K562 (cell line): ENCODE measurements around the gene IQGAP3. TPM values are rescaled to one million over a fixed set of nuclear protein-coding genes. Genes with fewer than 3 reads are reported as not detected.
A peak's percentile ranks its signal among the peaks of the same experiment; 100 is the strongest.

Source experiments
- ATAC-seq: fragments of 200-7000 bp; cut with Tn5 transposase; 3 replicates; pipeline ENCODE4 v1.9.1; 2020; ENCODE audit warnings: moderate library complexity
- BruUV-seq: library from RNA; stranded (reverse); fragments of 400-500 nt; replicated peaks from 2 replicates; lab custom pipeline; 2021; lab: Mats Ljungman, UMichigan
- CTCF ChIA-PET: fragments of 300-600 bp; formaldehyde crosslinking; extraction: SDS; loops from one replicate; lab custom pipeline; 2021; ENCODE audit warnings: low intra/inter-chr PET ratio; lab: Yijun Ruan, JAX
- POLR2A ChIA-PET: fragments of 300-600, 350-650 bp; sonication (Branson Sonifier 250); formaldehyde crosslinking; extraction: SDS; loops from one replicate; lab custom pipeline; 2021; ENCODE audit warnings: antibody characterized with exemption, inconsistent platforms; lab: Yijun Ruan, JAX
- DNase-seq, 4 experiments: peaks; one replicate each; pipeline versions ENCODE4 v3.0.0 to v3.0.0-alpha.2; 2011 to 2018; ENCODE audit warnings: low spot score in 3 of 4, mixed read lengths in 3 of 4; ENCODE audit errors: extremely low read depth in 1 of 4
- FAIRE-seq: peaks from 2 replicates; lab custom pipeline; 2011; peaks lifted over from hg19 to GRCh38; lab: Jason Lieb, UNC
- H2AFZ ChIP-seq: 2 replicates; pipeline ENCODE4 v1.6.0; 2011; ENCODE audit warnings: low read depth, low read length, control low read depth, inconsistent platforms
- H3K27ac ChIP-seq: fragments of 200-600 bp; 3 replicates; pipeline ENCODE4 v1.8.0; 2011; ENCODE audit warnings: low read depth, mild to moderate bottlenecking, control low read depth, inconsistent platforms, low read length, moderate library complexity, mixed read lengths; ENCODE audit errors: extremely low read depth
- H3K27me3 ChIP-seq, 2 experiments: fragments of 300-600 bp in 1 of 2; 2 replicates in 1 of 2; 3 replicates in 1 of 2; pipeline versions ENCODE4 v1.6.0 to v1.8.0; 2011; ENCODE audit warnings: inconsistent platforms in 2 of 2, low read length in 2 of 2, mild to moderate bottlenecking in 1 of 2, mixed read lengths in 1 of 2, moderate library complexity in 1 of 2; ENCODE audit not compliant: control insufficient read depth in 2 of 2, insufficient read depth in 2 of 2
- H3K36me3 ChIP-seq: fragments of 300-600 bp; 3 replicates; pipeline ENCODE4 v1.8.0; 2011; ENCODE audit warnings: mild to moderate bottlenecking, low read length, inconsistent platforms; ENCODE audit not compliant: control insufficient read depth, insufficient read depth
- H3K4me1 ChIP-seq, 2 experiments: fragments of 200-600 bp in 1 of 2; replicated peaks in 1 of 2; 2 replicates in 1 of 2; 3 replicates in 1 of 2; pipeline versions ENCODE4 v1.5.1 to v1.8.0; 2011; ENCODE audit warnings: inconsistent platforms in 2 of 2, low read length in 2 of 2, mild to moderate bottlenecking in 1 of 2, mixed read lengths in 1 of 2, moderate library complexity in 1 of 2; ENCODE audit not compliant: control insufficient read depth in 2 of 2, insufficient read depth in 2 of 2
- H3K4me2 ChIP-seq: 2 replicates; pipeline ENCODE4 v1.6.1; 2011; ENCODE audit warnings: low read length, control low read depth, inconsistent platforms, mixed read lengths; ENCODE audit not compliant: insufficient read depth
- H3K4me3 ChIP-seq: fragments of 200-600 bp; sonication (generic), shearing (Covaris generic); 2 replicates; pipeline ENCODE4 v1.5.1; 2016; ENCODE audit warnings: control low read depth, inconsistent platforms
- H3K79me2 ChIP-seq: fragments of 200-600 bp; 3 replicates; pipeline ENCODE4 v1.8.0; 2011; ENCODE audit warnings: low read length, inconsistent platforms; ENCODE audit not compliant: control insufficient read depth, insufficient read depth
- H3K9ac ChIP-seq, 2 experiments: 2 replicates each; pipeline versions ENCODE4 v1.6.0 to v1.6.1; 2011; ENCODE audit warnings: low read depth in 2 of 2, low read length in 2 of 2, control low read depth in 1 of 2, inconsistent platforms in 1 of 2, mild to moderate bottlenecking in 1 of 2, mixed read lengths in 1 of 2; ENCODE audit not compliant: insufficient read depth in 1 of 2
- H3K9me1 ChIP-seq: one replicate; pipeline ENCODE4 v1.6.0; 2011; ENCODE audit warnings: inconsistent platforms, mild to moderate bottlenecking, low read length, moderate library complexity; ENCODE audit not compliant: control insufficient read depth, insufficient read depth
- H3K9me3 ChIP-seq: replicated peaks from 2 replicates; pipeline ENCODE4 v1.5.1; 2011; ENCODE audit warnings: low read depth, low read length, inconsistent platforms; ENCODE audit not compliant: control insufficient read depth, insufficient read depth
- H4K20me1 ChIP-seq: replicated peaks from 2 replicates; pipeline ENCODE4 v1.6.1; 2011; ENCODE audit warnings: low read length, inconsistent platforms, mixed read lengths; ENCODE audit not compliant: control insufficient read depth, insufficient read depth
- BDP1 ChIP-seq: IDR thresholded peaks from 3 replicates; pipeline ENCODE4 v1.6.1; 2011; ENCODE audit not compliant: insufficient read length, insufficient read depth
- HDAC1 ChIP-seq, 2 experiments: fragments of 450-650 bp; IDR thresholded peaks; 2 replicates each; pipeline ENCODE4 v1.6.1; 2016 to 2017; ENCODE audit warnings: inconsistent platforms in 1 of 2, mild to moderate bottlenecking in 1 of 2, moderate library complexity in 1 of 2
- POLR2AphosphoS5 ChIP-seq: IDR thresholded peaks from 2 replicates; pipeline ENCODE4 v1.6.1; 2011; ENCODE audit warnings: mild to moderate bottlenecking, low read depth, low read length, moderate library complexity; ENCODE audit not compliant: control insufficient read depth, insufficient read depth
- RAD21 ChIP-seq, 2 experiments: fragments of 250-450 bp in 1 of 2; fragments of 450-650 bp in 1 of 2; sonication (Bioruptor Pico) in 1 of 2; formaldehyde crosslinking in 1 of 2; IDR thresholded peaks in 1 of 2; conservative IDR thresholded peaks in 1 of 2; 2 replicates each; pipeline versions ENCODE4 v1.4.0 to v1.8.0; 2020 to 2022; ENCODE audit warnings: mild to moderate bottlenecking in 2 of 2, moderate library complexity in 1 of 2
- SAFB ChIP-seq: fragments of 200-400 bp; formaldehyde crosslinking; IDR thresholded peaks from 2 replicates; pipeline ENCODE4 v1.6.1; 2017; ENCODE audit warnings: low read depth, low read length, borderline replicate concordance
- SMARCA4 ChIP-seq: fragments of 450-650 bp; IDR thresholded peaks from 2 replicates; pipeline ENCODE4 v1.6.1; 2016
- SMC3 ChIP-seq: conservative IDR thresholded peaks from 2 replicates; pipeline ENCODE4 v1.6.1; 2011; ENCODE audit warnings: low read depth, low read length, improper control_type of control experiment; ENCODE audit not compliant: insufficient read depth
- SNRNP70 ChIP-seq: fragments of 200-400 bp; formaldehyde crosslinking; optimal IDR thresholded peaks from 2 replicates; pipeline ENCODE3; 2017; ENCODE audit warnings: low read depth, low read length
- U2AF1 ChIP-seq: fragments of 200-400 bp; formaldehyde crosslinking; optimal IDR thresholded peaks from 2 replicates; pipeline ENCODE3; 2017; ENCODE audit warnings: mild to moderate bottlenecking, low read depth, low read length, moderate library complexity
- ZBTB7A ChIP-seq: IDR thresholded peaks from 2 replicates; pipeline ENCODE4 v1.6.1; 2011; ENCODE audit warnings: low read depth, mild to moderate bottlenecking, low read length, moderate library complexity, borderline replicate concordance; ENCODE audit not compliant: control insufficient read depth
- ZEB2 ChIP-seq: fragments of 450-650 bp; IDR thresholded peaks from 2 replicates; pipeline ENCODE4 v1.6.1; 2016
- WGBS: fragments of 100-300 bp; shearing (Covaris generic); methylation state at CpG from one replicate; pipeline ENCODE4 v1.1.6; 2016; ENCODE audit warnings: low coverage, mixed read lengths; ENCODE audit not compliant: insufficient coverage; ENCODE audit errors: missing lambda C conversion rate; 5-methylcytosine and 5-hydroxymethylcytosine counted together
- in situ Hi-C: fragments of 300-500 bp; cut with MboI; formaldehyde crosslinking; loops from 4 replicates; pipeline ENCODE4 v1.15.0; 2018; ENCODE audit warnings: inconsistent platforms, mixed read lengths
- intact Hi-C: fragments of 100-400 bp; cut with micrococcal nuclease; formaldehyde crosslinking; loops from 2 replicates; pipeline ENCODE4 v1.14.2; 2022
- polyA plus RNA-seq, 8 experiments: library from polyadenylated mRNA; depleted of rRNA in 4 of 8; stranded (reverse) in 5 of 8; unstranded in 3 of 8; fragments of >200 nt; fragmentation: Nextera tagmentation in 2 of 8; fragmentation: Illumina TruSeq in 1 of 8; extraction: Ambion mirVana in 2 of 8; extraction: Trizol in 1 of 8; gene quantifications; 2 replicates each; pipeline versions ENCODE4 v1.2.1 to v1.2.3, GENCODE V29; 2011 to 2014; ENCODE audit warnings: inconsistent platforms in 1 of 8, missing spikeins in 1 of 8
- total RNA-seq, 7 experiments: library from RNA; depleted of rRNA in 6 of 7; stranded (reverse); fragments of >200 nt in 6 of 7; fragmentation: Illumina TruSeq in 2 of 7; extraction: Trizol in 2 of 7; gene quantifications; 2 replicates each; pipeline versions ENCODE4 v1.2.1 to v1.2.3, GENCODE V29; 2011 to 2021; ENCODE audit warnings: low replicate concordance in 1 of 7
- TF ChIP-seq, protein P1 (sequence below), 3 experiments: IDR thresholded peaks in 2 of 3; conservative IDR thresholded peaks in 1 of 3; 2 replicates each; pipeline ENCODE4 v1.5.1; 2011 to 2012; ENCODE audit warnings: low read length in 3 of 3, mild to moderate bottlenecking in 3 of 3, control low read depth in 2 of 3, improper control_type of control experiment in 1 of 3, inconsistent platforms in 1 of 3, low read depth in 1 of 3, mixed read lengths in 1 of 3, moderate library complexity in 1 of 3; ENCODE audit not compliant: insufficient read depth in 2 of 3
- TF ChIP-seq, protein P2 (sequence below): fragments of 250-450 bp; sonication (Bioruptor Pico); IDR thresholded peaks from 2 replicates; pipeline ENCODE4 v1.8.0; 2022; ENCODE audit warnings: inconsistent platforms
- TF ChIP-seq, protein P3 (sequence below): IDR thresholded peaks from 2 replicates; pipeline ENCODE4 v1.6.1; 2011; ENCODE audit warnings: borderline replicate concordance, low read depth, mild to moderate bottlenecking, moderate library complexity, low read length; ENCODE audit not compliant: insufficient read depth, poor library complexity, severe bottlenecking

The IQGAP3 gene
- total and polyA plus RNA-seq, 9 of the 15 experiments (the other 6 are each of a cell fraction or from before 2014, with no cell fraction given) = 1.4 to 16.6 (median 11.9) TPM

- in situ Hi-C loops (no loop called here), intact Hi-C loops (loop anchor here (1.0 to 2.0 kb wide), 2 partner anchors 23 to 128 kb away; no protein-coding TSS in a partner anchor)
- 26% methylated on average over 11 of the region's 11 CpGs for WGBS
- no peak overlapping the region for H3K27ac ChIP-seq
- no peaks in the 10 kb centered on the region for H3K79me2 ChIP-seq
- H3K4me3 ChIP-seq = no peak overlapping the region
- no peaks in the 10 kb centered on the region for H4K20me1 ChIP-seq
- H3K27me3 ChIP-seq = no peaks in the 10 kb centered on the region
- H3K4me2 ChIP-seq = no peak overlapping the region
- no peak overlapping the region for H3K9ac ChIP-seq
- BruUV-seq = no TSS peak
- no peaks in the 10 kb centered on the region for H3K36me3 ChIP-seq
- ATAC-seq (peak; percentile 89), FAIRE-seq (no peak), DNase-seq (peak; percentile 45 to 63 (median 60))
- peaks cover 0 to 10% of the 10 kb centered on the region in 2 experiments; a peak in 3 of 5 replicates for H3K4me1 ChIP-seq
- CTCF ChIA-PET = interaction anchor here (0.6 to 4.6 kb wide), 5 partner anchors 19 to 344 kb away, joined by 4 to 77 read pairs (median 12); no protein-coding TSS in a partner anchor
- H3K9me1 ChIP-seq = no peaks in the 10 kb centered on the region
- TF ChIP-seq SMC3 (peak; percentile 23; the same call in 1 of the 2 replicates), SMARCA4 (no peak), ZBTB7A (peak; percentile 67; the same call in 1 of the 2 replicates), U2AF1 (no peak), ZEB2 (peak; percentile 58; the same call in 1 of the 2 replicates), SNRNP70 (no peak), POLR2AphosphoS5 (no peak), HDAC1 (IDR thresholded peaks at IDR 0.05) (no peak), BDP1 (no peak), RAD21 (CRISPR knock-in tag; conservative IDR thresholded peaks at IDR 0.05 in 1 of 2, IDR thresholded peaks at IDR 0.05 in 1 of 2) (peak in 1 of 2 experiments; percentile 29; a peak in 2 of 4 replicates), SAFB (no peak)
- TF ChIP-seq, protein P1, sequence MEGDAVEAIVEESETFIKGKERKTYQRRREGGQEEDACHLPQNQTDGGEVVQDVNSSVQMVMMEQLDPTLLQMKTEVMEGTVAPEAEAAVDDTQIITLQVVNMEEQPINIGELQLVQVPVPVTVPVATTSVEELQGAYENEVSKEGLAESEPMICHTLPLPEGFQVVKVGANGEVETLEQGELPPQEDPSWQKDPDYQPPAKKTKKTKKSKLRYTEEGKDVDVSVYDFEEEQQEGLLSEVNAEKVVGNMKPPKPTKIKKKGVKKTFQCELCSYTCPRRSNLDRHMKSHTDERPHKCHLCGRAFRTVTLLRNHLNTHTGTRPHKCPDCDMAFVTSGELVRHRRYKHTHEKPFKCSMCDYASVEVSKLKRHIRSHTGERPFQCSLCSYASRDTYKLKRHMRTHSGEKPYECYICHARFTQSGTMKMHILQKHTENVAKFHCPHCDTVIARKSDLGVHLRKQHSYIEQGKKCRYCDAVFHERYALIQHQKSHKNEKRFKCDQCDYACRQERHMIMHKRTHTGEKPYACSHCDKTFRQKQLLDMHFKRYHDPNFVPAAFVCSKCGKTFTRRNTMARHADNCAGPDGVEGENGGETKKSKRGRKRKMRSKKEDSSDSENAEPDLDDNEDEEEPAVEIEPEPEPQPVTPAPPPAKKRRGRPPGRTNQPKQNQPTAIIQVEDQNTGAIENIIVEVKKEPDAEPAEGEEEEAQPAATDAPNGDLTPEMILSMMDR (IDR thresholded peaks at IDR 0.05 in 2 of 3, conservative IDR thresholded peaks at IDR 0.05 in 1 of 3; ENCODE audit: insufficient read depth in 2 of 3, low read depth in 1 of 3, low read length in 3 of 3) = peak; percentile 54 to 76 (median 72)
- TF ChIP-seq, protein P2, sequence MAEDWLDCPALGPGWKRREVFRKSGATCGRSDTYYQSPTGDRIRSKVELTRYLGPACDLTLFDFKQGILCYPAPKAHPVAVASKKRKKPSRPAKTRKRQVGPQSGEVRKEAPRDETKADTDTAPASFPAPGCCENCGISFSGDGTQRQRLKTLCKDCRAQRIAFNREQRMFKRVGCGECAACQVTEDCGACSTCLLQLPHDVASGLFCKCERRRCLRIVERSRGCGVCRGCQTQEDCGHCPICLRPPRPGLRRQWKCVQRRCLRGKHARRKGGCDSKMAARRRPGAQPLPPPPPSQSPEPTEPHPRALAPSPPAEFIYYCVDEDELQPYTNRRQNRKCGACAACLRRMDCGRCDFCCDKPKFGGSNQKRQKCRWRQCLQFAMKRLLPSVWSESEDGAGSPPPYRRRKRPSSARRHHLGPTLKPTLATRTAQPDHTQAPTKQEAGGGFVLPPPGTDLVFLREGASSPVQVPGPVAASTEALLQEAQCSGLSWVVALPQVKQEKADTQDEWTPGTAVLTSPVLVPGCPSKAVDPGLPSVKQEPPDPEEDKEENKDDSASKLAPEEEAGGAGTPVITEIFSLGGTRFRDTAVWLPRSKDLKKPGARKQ = no peak
- TF ChIP-seq, protein P3, sequence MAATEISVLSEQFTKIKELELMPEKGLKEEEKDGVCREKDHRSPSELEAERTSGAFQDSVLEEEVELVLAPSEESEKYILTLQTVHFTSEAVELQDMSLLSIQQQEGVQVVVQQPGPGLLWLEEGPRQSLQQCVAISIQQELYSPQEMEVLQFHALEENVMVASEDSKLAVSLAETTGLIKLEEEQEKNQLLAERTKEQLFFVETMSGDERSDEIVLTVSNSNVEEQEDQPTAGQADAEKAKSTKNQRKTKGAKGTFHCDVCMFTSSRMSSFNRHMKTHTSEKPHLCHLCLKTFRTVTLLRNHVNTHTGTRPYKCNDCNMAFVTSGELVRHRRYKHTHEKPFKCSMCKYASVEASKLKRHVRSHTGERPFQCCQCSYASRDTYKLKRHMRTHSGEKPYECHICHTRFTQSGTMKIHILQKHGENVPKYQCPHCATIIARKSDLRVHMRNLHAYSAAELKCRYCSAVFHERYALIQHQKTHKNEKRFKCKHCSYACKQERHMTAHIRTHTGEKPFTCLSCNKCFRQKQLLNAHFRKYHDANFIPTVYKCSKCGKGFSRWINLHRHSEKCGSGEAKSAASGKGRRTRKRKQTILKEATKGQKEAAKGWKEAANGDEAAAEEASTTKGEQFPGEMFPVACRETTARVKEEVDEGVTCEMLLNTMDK = peak; percentile 6
- TF ChIP-seq, all 486 proteins: peak for 6
- POLR2A ChIA-PET = interaction anchor here (0.7 kb wide), 1 partner anchor 49 kb away, joined by 4 read pairs; no protein-coding TSS in a partner anchor
- Histone ChIP-seq H2AFZ (peak overlapping the region; percentile 63; the same call in 1 of the 2 replicates), H3K9me3 (no peaks in the 10 kb centered on the region)
Measured at GRCh38 chr1:156584813-156585212, 12.4 kb upstream of the IQGAP3 start.
